ENCODE measurements around the gene ARHGEF12.

ARHGEF12 gene

GRCh38 chr11:120519474-120519873 is 183.3 kb downstream of the ARHGEF12 start:
- Mint-ChIP-seq H3K4me1 (ENCODE audit: low read depth) (no peaks in the 10 kb centered on the region), H3K9me3 (no peaks in the 10 kb centered on the region), H3K27ac (no peak overlapping the region), H3K27me3 (ENCODE audit: low read depth) (peaks cover 25% of the 10 kb centered on the region), H3K4me3 (no peak overlapping the region), H3K36me3 (ENCODE audit: low read depth) (no peaks in the 10 kb centered on the region)

- H3K4me1 Mint-ChIP-seq (ENCODE audit: low read depth) = no peaks in the 10 kb centered on the region
- no peak overlapping the region for H3K4me3 Mint-ChIP-seq
- no peaks in the 10 kb centered on the region for H3K36me3 Mint-ChIP-seq (ENCODE audit: low read depth)
- H3K9me3 Mint-ChIP-seq = no peaks in the 10 kb centered on the region
- H3K27ac Mint-ChIP-seq = no peak overlapping the region
- H3K27me3 Mint-ChIP-seq (ENCODE audit: low read depth) = peaks cover 19% of the 10 kb centered on the region
These were observed 184.0 kb downstream of the ARHGEF12 start for GRCh38 chr11:120520091-120520822.

- Mint-ChIP-seq H3K4me1 (ENCODE audit: low read depth) (no peaks in the 10 kb centered on the region), H3K9me3 (no peaks in the 10 kb centered on the region), H3K27ac (no peak overlapping the region), H3K36me3 (ENCODE audit: low read depth) (no peaks in the 10 kb centered on the region), H3K27me3 (ENCODE audit: low read depth) (peaks cover 9% of the 10 kb centered on the region), H3K4me3 (no peak overlapping the region)
These were observed 185.0 kb downstream of the ARHGEF12 start for GRCh38 chr11:120521176-120521575.

GRCh38 chr11:120522021-120522420 is 185.8 kb downstream of the ARHGEF12 start:
- no peaks in the 10 kb centered on the region for H3K4me1 Mint-ChIP-seq (ENCODE audit: low read depth)
- no peaks in the 10 kb centered on the region for H3K36me3 Mint-ChIP-seq (ENCODE audit: low read depth)
- no peak overlapping the region for H3K4me3 Mint-ChIP-seq
- no peaks in the 10 kb centered on the region for H3K9me3 Mint-ChIP-seq
- H3K27me3 Mint-ChIP-seq (ENCODE audit: low read depth) = peaks cover under 1% of the 10 kb centered on the region
- H3K27ac Mint-ChIP-seq = no peak overlapping the region

- Mint-ChIP-seq H3K9me3 (no peaks in the 10 kb centered on the region), H3K36me3 (ENCODE audit: low read depth) (no peaks in the 10 kb centered on the region), H3K27ac (no peak overlapping the region), H3K4me1 (ENCODE audit: low read depth) (no peaks in the 10 kb centered on the region), H3K27me3 (ENCODE audit: low read depth) (no peaks in the 10 kb centered on the region), H3K4me3 (no peak overlapping the region)
These were observed 186.5 kb downstream of the ARHGEF12 start for GRCh38 chr11:120522736-120523135.

- Mint-ChIP-seq H3K27me3 (ENCODE audit: low read depth) (no peaks in the 10 kb centered on the region), H3K4me3 (no peak overlapping the region), H3K36me3 (ENCODE audit: low read depth) (no peaks in the 10 kb centered on the region), H3K4me1 (ENCODE audit: low read depth) (no peaks in the 10 kb centered on the region), H3K27ac (no peak overlapping the region), H3K9me3 (no peaks in the 10 kb centered on the region)
These were observed 187.0 kb downstream of the ARHGEF12 start for GRCh38 chr11:120523196-120523595.

- no peak overlapping the region for H3K27ac Mint-ChIP-seq
- H3K27me3 Mint-ChIP-seq (ENCODE audit: low read depth) = no peaks in the 10 kb centered on the region
- H3K4me1 Mint-ChIP-seq (ENCODE audit: low read depth) = no peaks in the 10 kb centered on the region
- H3K4me3 Mint-ChIP-seq = no peak overlapping the region
- no peaks in the 10 kb centered on the region for H3K9me3 Mint-ChIP-seq
- H3K36me3 Mint-ChIP-seq (ENCODE audit: low read depth) = no peaks in the 10 kb centered on the region
These were observed 188.4 kb downstream of the ARHGEF12 start for GRCh38 chr11:120524536-120525085.

- Mint-ChIP-seq H3K36me3 (ENCODE audit: low read depth) (no peaks in the 10 kb centered on the region), H3K4me1 (ENCODE audit: low read depth) (no peaks in the 10 kb centered on the region), H3K27me3 (ENCODE audit: low read depth) (no peaks in the 10 kb centered on the region), H3K4me3 (no peak overlapping the region), H3K9me3 (no peaks in the 10 kb centered on the region), H3K27ac (peak overlapping the region; percentile 31)
These were observed 189.3 kb downstream of the ARHGEF12 start for GRCh38 chr11:120525261-120526171.

GRCh38 chr11:120526241-120526640 is 190.0 kb downstream of the ARHGEF12 start:
- Mint-ChIP-seq H3K9me3 (no peaks in the 10 kb centered on the region), H3K27ac (no peak overlapping the region), H3K36me3 (ENCODE audit: low read depth) (no peaks in the 10 kb centered on the region), H3K27me3 (ENCODE audit: low read depth) (no peaks in the 10 kb centered on the region), H3K4me3 (no peak overlapping the region), H3K4me1 (ENCODE audit: low read depth) (no peaks in the 10 kb centered on the region)

- no peak overlapping the region for H3K27ac Mint-ChIP-seq
- no peaks in the 10 kb centered on the region for H3K4me1 Mint-ChIP-seq (ENCODE audit: low read depth)
- H3K36me3 Mint-ChIP-seq (ENCODE audit: low read depth) = no peaks in the 10 kb centered on the region
- no peak overlapping the region for H3K4me3 Mint-ChIP-seq
- H3K27me3 Mint-ChIP-seq (ENCODE audit: low read depth) = no peaks in the 10 kb centered on the region
- H3K9me3 Mint-ChIP-seq = no peaks in the 10 kb centered on the region
These were observed 191.0 kb downstream of the ARHGEF12 start for GRCh38 chr11:120527111-120527761.

- Mint-ChIP-seq H3K36me3 (ENCODE audit: low read depth) (no peaks in the 10 kb centered on the region), H3K4me1 (ENCODE audit: low read depth) (no peaks in the 10 kb centered on the region), H3K9me3 (no peaks in the 10 kb centered on the region), H3K27me3 (ENCODE audit: low read depth) (no peaks in the 10 kb centered on the region), H3K4me3 (no peak overlapping the region), H3K27ac (no peak overlapping the region)
These were observed 192.5 kb downstream of the ARHGEF12 start for GRCh38 chr11:120528749-120529148.

GRCh38 chr11:120529214-120529613 is 193.0 kb downstream of the ARHGEF12 start:
- Mint-ChIP-seq H3K4me1 (ENCODE audit: low read depth) (no peaks in the 10 kb centered on the region), H3K27me3 (ENCODE audit: low read depth) (no peaks in the 10 kb centered on the region), H3K4me3 (no peak overlapping the region), H3K9me3 (no peaks in the 10 kb centered on the region), H3K27ac (no peak overlapping the region), H3K36me3 (ENCODE audit: low read depth) (no peaks in the 10 kb centered on the region)

GRCh38 chr11:120529911-120530310 is 193.7 kb downstream of the ARHGEF12 start:
- Mint-ChIP-seq H3K4me3 (no peak overlapping the region), H3K27me3 (ENCODE audit: low read depth) (no peaks in the 10 kb centered on the region), H3K36me3 (ENCODE audit: low read depth) (no peaks in the 10 kb centered on the region)

GRCh38 chr11:120532082-120532831 is 196.0 kb downstream of the ARHGEF12 start:
- no peak overlapping the region for H3K27ac Mint-ChIP-seq
- no peaks in the 10 kb centered on the region for H3K9me3 Mint-ChIP-seq
- no peaks in the 10 kb centered on the region for H3K4me1 Mint-ChIP-seq (ENCODE audit: low read depth)
- H3K4me3 Mint-ChIP-seq = no peak overlapping the region
- H3K27me3 Mint-ChIP-seq (ENCODE audit: low read depth) = no peaks in the 10 kb centered on the region
- no peaks in the 10 kb centered on the region for H3K36me3 Mint-ChIP-seq (ENCODE audit: low read depth)

More at GRCh38 chr11:120529911-120530310, 193.7 kb downstream of the ARHGEF12 start:
- Mint-ChIP-seq H3K9me3 (no peaks in the 10 kb centered on the region), H3K4me1 (ENCODE audit: low read depth) (no peaks in the 10 kb centered on the region), H3K27ac (no peak overlapping the region)

All from T-helper 1 cell treated with Interleukin-12 subunit alpha and Interleukin-12 subunit beta and Interleukin-4 antibody, amounts not matched to agents 30 μg/mL and 1 μg/mL, for 36 hours (primary cell).